Hepatocyte (in vitro differentiated cells): ENCODE measurements around the gene ABLIM1. TPM values are rescaled to one million over a fixed set of nuclear protein-coding genes. Genes with fewer than 3 reads are reported as not detected.

ENCODE experiments used
- DNase-seq: peaks from one replicate; pipeline ENCODE4 v3.0.0-alpha.2; 2016; ENCODE audit warnings: low spot score
- H2AFZ ChIP-seq: fragments of 200-600 bp; sonication (generic); 2 replicates; pipeline ENCODE4 v1.6.0; 2016; ENCODE audit warnings: antibody characterized with exemption, mild to moderate bottlenecking
- H3K27ac ChIP-seq: fragments of 200-600 bp; sonication (generic); 2 replicates; pipeline ENCODE4 v1.5.1; 2016; ENCODE audit warnings: mild to moderate bottlenecking
- H3K27me3 ChIP-seq: fragments of 200-600 bp; sonication (generic); 2 replicates; pipeline ENCODE4 v1.6.1; 2016
- H3K36me3 ChIP-seq: fragments of 200-600 bp; sonication (generic); replicated peaks from 2 replicates; pipeline ENCODE4 v1.5.1; 2016; ENCODE audit warnings: low read depth; ENCODE audit not compliant: insufficient read depth
- H3K4me1 ChIP-seq: fragments of 200-600 bp; sonication (generic); 2 replicates; pipeline ENCODE4 v1.5.1; 2016; ENCODE audit warnings: mild to moderate bottlenecking, moderate library complexity; ENCODE audit not compliant: insufficient read depth
- H3K4me2 ChIP-seq: fragments of 200-600 bp; sonication (generic); 2 replicates; pipeline ENCODE4 v1.6.0; 2016
- H3K4me3 ChIP-seq: fragments of 200-600 bp; sonication (generic); 2 replicates; pipeline ENCODE4 v1.5.1; 2016; ENCODE audit warnings: mild to moderate bottlenecking
- H3K79me2 ChIP-seq: fragments of 200-600 bp; sonication (generic); 2 replicates; pipeline ENCODE4 v1.6.0; 2017; ENCODE audit warnings: mild to moderate bottlenecking
- H3K9me2 ChIP-seq: fragments of 200-600 bp; sonication (generic); replicated peaks from 2 replicates; pipeline ENCODE4 v1.6.0; 2017; ENCODE audit warnings: mild to moderate bottlenecking; ENCODE audit not compliant: insufficient read depth
- H3K9me3 ChIP-seq: fragments of 200-600 bp; sonication (generic); 2 replicates; pipeline ENCODE4 v1.5.1; 2016; ENCODE audit warnings: low read depth, mild to moderate bottlenecking
- H4K20me1 ChIP-seq: fragments of 200-600 bp; sonication (generic); 2 replicates; pipeline ENCODE4 v1.6.0; 2016; ENCODE audit warnings: mild to moderate bottlenecking; ENCODE audit not compliant: insufficient read depth, poor library complexity, severe bottlenecking
- CTCF ChIP-seq: fragments of 200-600 bp; sonication (generic); IDR thresholded peaks from 2 replicates; pipeline ENCODE4 v1.5.1; 2016; ENCODE audit warnings: antibody characterized with exemption, mild to moderate bottlenecking; ENCODE audit not compliant: poor library complexity
- EZH2 ChIP-seq: fragments of 200-600 bp; sonication (generic); IDR thresholded peaks from 2 replicates; pipeline ENCODE4 v1.6.1; 2016; ENCODE audit warnings: antibody characterized with exemption, mild to moderate bottlenecking, borderline replicate concordance
- EZH2phosphoT487 ChIP-seq: fragments of 200-600 bp; sonication (generic); IDR thresholded peaks from one replicate; pipeline ENCODE4 v1.6.1; 2018; ENCODE audit warnings: antibody characterized with exemption, mild to moderate bottlenecking, low read depth, moderate library complexity; ENCODE audit not compliant: unreplicated experiment, severe bottlenecking
- WGBS: methylation state at CpG from one replicate; pipeline ENCODE4 v1.1.6; 2016; ENCODE audit warnings: low lambda C conversion rate; ENCODE audit errors: missing lambda C conversion rate; 5-methylcytosine and 5-hydroxymethylcytosine counted together
- polyA plus RNA-seq: library from polyadenylated mRNA; unstranded; fragments of >200 nt; fragmentation: Nextera tagmentation; extraction: Ambion mirVana; gene quantifications from 2 replicates; pipeline ENCODE4 v1.2.1, GENCODE V29; 2016
- total RNA-seq: library from RNA; depleted of rRNA; stranded (reverse); fragments of >200 nt; gene quantifications from 2 replicates; pipeline ENCODE4 v1.2.3, GENCODE V29; 2014

The ABLIM1 gene
- total and polyA plus RNA-seq, 2 experiments from 2014 or later = 20.8 to 31.6 TPM

GRCh38 chr10:114537736-114538135, 120.3 kb downstream of the ABLIM1 start:
- no peaks in the 10 kb centered on the region for H3K9me2 ChIP-seq
- no peak for DNase-seq
- no peak overlapping the region for H3K4me2 ChIP-seq
- H4K20me1 ChIP-seq = no peaks in the 10 kb centered on the region
- H3K27ac ChIP-seq = no peak overlapping the region
- no peaks in the 10 kb centered on the region for H3K4me1 ChIP-seq
- WGBS = 71% methylated on average over 1 of the region's 1 CpG
- H2AFZ ChIP-seq = no peak overlapping the region
- H3K79me2 ChIP-seq = no peaks in the 10 kb centered on the region
- no peak overlapping the region for H3K4me3 ChIP-seq
- TF ChIP-seq CTCF = no peak
- TF ChIP-seq EZH2 = no peak
- TF ChIP-seq EZH2phosphoT487 = no peak
- peaks cover 2% of the 10 kb centered on the region for H3K36me3 ChIP-seq
- H3K27me3 ChIP-seq = no peaks in the 10 kb centered on the region
- no peaks in the 10 kb centered on the region for H3K9me3 ChIP-seq

DNA sequence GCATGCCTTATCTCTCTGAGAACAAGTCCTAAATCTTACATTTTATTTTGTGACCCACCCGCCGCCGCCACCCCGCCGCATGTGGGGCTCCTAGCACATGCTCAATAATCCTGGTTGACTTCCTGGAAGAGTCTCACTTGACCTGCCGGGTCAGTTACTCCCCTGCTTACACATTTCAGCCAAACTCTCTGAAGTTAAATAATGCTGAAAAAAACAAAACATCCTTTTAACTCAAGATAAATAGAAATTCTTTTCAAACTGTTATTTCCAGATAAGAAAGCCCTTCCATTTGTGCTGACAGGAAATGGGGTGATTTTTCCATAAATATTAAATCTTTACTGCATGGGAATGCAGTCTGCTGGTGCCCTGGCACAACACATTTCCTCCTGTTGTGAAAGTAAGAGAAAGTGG, 123.5 kb downstream of the ABLIM1 start:
- TF ChIP-seq EZH2 (no peak), CTCF (no peak), EZH2phosphoT487 (no peak)
- no peaks in the 10 kb centered on the region for H3K4me1 ChIP-seq
- H3K4me2 ChIP-seq = no peak overlapping the region
- H3K9me3 ChIP-seq = no peaks in the 10 kb centered on the region
- DNase-seq = no peak
- no peak overlapping the region for H2AFZ ChIP-seq
- H3K79me2 ChIP-seq = no peaks in the 10 kb centered on the region
- no peaks in the 10 kb centered on the region for H3K9me2 ChIP-seq
- H3K4me3 ChIP-seq = no peak overlapping the region
- no peaks in the 10 kb centered on the region for H3K27me3 ChIP-seq
- H3K27ac ChIP-seq = no peak overlapping the region
- 78% methylated on average over 6 of the region's 6 CpGs for WGBS
- H3K36me3 ChIP-seq = peaks cover 2% of the 10 kb centered on the region
- H4K20me1 ChIP-seq = no peaks in the 10 kb centered on the region

DNA sequence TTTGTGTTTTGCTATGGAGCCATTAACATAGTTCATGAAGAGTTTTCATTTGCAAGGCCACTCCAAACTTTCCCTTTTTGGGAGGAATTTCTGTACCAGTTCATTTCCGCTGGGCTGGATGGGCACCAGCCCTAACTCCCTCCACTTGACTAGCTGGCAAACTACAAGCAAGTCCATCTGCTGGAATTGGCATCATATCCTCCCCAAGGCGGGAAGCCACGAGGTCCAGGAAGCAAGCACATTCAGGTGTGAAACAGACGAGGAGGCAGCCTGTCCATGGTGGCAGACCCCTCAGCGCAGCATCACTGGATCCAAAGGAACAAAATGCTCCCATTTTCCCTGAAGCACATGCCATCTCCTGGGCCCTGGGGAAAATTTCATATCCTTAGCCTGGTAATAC, 125.8 kb downstream of the ABLIM1 start:
- no peaks in the 10 kb centered on the region for H4K20me1 ChIP-seq
- H3K4me3 ChIP-seq = no peak overlapping the region
- TF ChIP-seq CTCF (no peak), EZH2 (no peak), EZH2phosphoT487 (no peak)

More for the DNA sequence above, 125.8 kb downstream of the ABLIM1 start:
- Histone ChIP-seq H3K9me2 (no peaks in the 10 kb centered on the region), H3K27ac (no peak overlapping the region), H3K4me2 (no peak overlapping the region), H2AFZ (no peak overlapping the region), H3K4me1 (peaks cover 1% of the 10 kb centered on the region), H3K36me3 (peaks cover 2% of the 10 kb centered on the region), H3K79me2 (no peaks in the 10 kb centered on the region), H3K27me3 (no peaks in the 10 kb centered on the region), H3K9me3 (no peaks in the 10 kb centered on the region)
- 98% methylated on average over 5 of the region's 5 CpGs for WGBS
- no peak for DNase-seq
